HG02840 (cell line): ENCODE results near the gene DGCR2.
"Not testable (repeated sequence)": the region's sequence is repeated elsewhere in the genome, so short reads cannot be mapped to it uniquely, and the experiment has no call there.

Experiments
- ATAC-seq: cut with Tn5 transposase; IDR thresholded peaks from one replicate; pipeline ENCODE4 v1.9.1; 2021; ENCODE audit warnings: mild to moderate bottlenecking, moderate library complexity, moderate number of reproducible peaks; ENCODE audit not compliant: unreplicated experiment, low FRiP score

The DGCR2 gene

GRCh38 chr22:19086896-19087295 is 35.3 kb downstream of the DGCR2 start:
- ATAC-seq: no peak

- no peak for ATAC-seq
Observed at GRCh38 chr22:19086417-19086816, 35.8 kb downstream of the DGCR2 start.

GRCh38 chr22:19085233-19085718 is 36.9 kb downstream of the DGCR2 start:
- no peak for ATAC-seq

GRCh38 chr22:19084586-19084985 is 37.6 kb downstream of the DGCR2 start:
- ATAC-seq: not testable (repeated sequence)

- not testable (repeated sequence) for ATAC-seq
Observed at GRCh38 chr22:19084126-19084525, 38.1 kb downstream of the DGCR2 start.

GRCh38 chr22:19082793-19083192 is 39.4 kb downstream of the DGCR2 start:
- ATAC-seq: no peak

- ATAC-seq: no peak
Observed at GRCh38 chr22:19082101-19082500, 40.1 kb downstream of the DGCR2 start.

GRCh38 chr22:19081351-19081750 is 40.9 kb downstream of the DGCR2 start:
- ATAC-seq: no peak

GRCh38 chr22:19080853-19081252 is 41.4 kb downstream of the DGCR2 start:
- no peak for ATAC-seq

- ATAC-seq: no peak
Observed at GRCh38 chr22:19079691-19080090, 42.5 kb downstream of the DGCR2 start.

GRCh38 chr22:19075404-19075803 is 46.8 kb downstream of the DGCR2 start:
- no peak for ATAC-seq

GRCh38 chr22:19072853-19073252 is 49.4 kb downstream of the DGCR2 start:
- ATAC-seq: not testable (repeated sequence)

- ATAC-seq: no peak
Observed at GRCh38 chr22:19070397-19071169, 51.6 kb downstream of the DGCR2 start.

- no peak for ATAC-seq
Observed at GRCh38 chr22:19069451-19069850, 52.8 kb downstream of the DGCR2 start.

GRCh38 chr22:19068784-19069271 is 53.4 kb downstream of the DGCR2 start:
- no peak for ATAC-seq

GRCh38 chr22:19067696-19068348 is 54.4 kb downstream of the DGCR2 start:
- ATAC-seq: no peak

- no peak for ATAC-seq
Observed at GRCh38 chr22:19066531-19067271, 55.5 kb downstream of the DGCR2 start.

- no peak for ATAC-seq
Observed at GRCh38 chr22:19065929-19066328, 56.3 kb downstream of the DGCR2 start.

- ATAC-seq: no peak
Observed at GRCh38 chr22:19065298-19065859, 56.8 kb downstream of the DGCR2 start.

- no peak for ATAC-seq
Observed at GRCh38 chr22:19064354-19065054, 57.7 kb downstream of the DGCR2 start.
